ENCODE measurements around the gene KCTD20. TPM values are rescaled to one million over a fixed set of nuclear protein-coding genes. Genes with fewer than 3 reads are reported as not detected.

The KCTD20 gene
- total RNA-seq, 1 experiment from 2014 or later = 32.4 TPM

- Mint-ChIP-seq H3K27me3 (ENCODE audit: insufficient read depth, unreplicated experiment) (no peaks in the 10 kb centered on the region), H3K9me3 (ENCODE audit: unreplicated experiment) (no peaks in the 10 kb centered on the region), H3K36me3 (ENCODE audit: insufficient read depth, unreplicated experiment) (peaks cover 3% of the 10 kb centered on the region), H3K4me1 (ENCODE audit: low read depth, unreplicated experiment) (peaks cover 29% of the 10 kb centered on the region), H3K27ac (ENCODE audit: unreplicated experiment) (no peak overlapping the region), H3K4me3 (ENCODE audit: unreplicated experiment) (no peak overlapping the region)
- ChIA-PET CTCF (interaction anchor here (0.6 kb wide), 1 partner anchor 330 kb away, joined by 3 read pairs; no protein-coding TSS in a partner anchor), POLR2A (no interaction called here)
- Histone ChIP-seq H3K9me3 (no peaks in the 10 kb centered on the region), H3K4me3 (ENCODE audit: low read depth, low read length) (no peak overlapping the region), H3K27me3 (replicated peaks; ENCODE audit: control insufficient read depth, insufficient read depth, low read length) (no peaks in the 10 kb centered on the region), H3K36me3 (ENCODE audit: control insufficient read depth, insufficient read depth, low read length) (no peaks in the 10 kb centered on the region), H3K4me1 (peaks cover 54% of the 10 kb centered on the region)
- TF ChIP-seq CTCF (IDR thresholded peaks at IDR 0.05; ENCODE audit: insufficient read depth in 1 of 2, low read depth in 1 of 2, low read length in 1 of 2, severe bottlenecking in 1 of 2, unreplicated experiment in 1 of 2) = no peak
- DNase-seq = no peak
- intact Hi-C loops (cut with micrococcal nuclease; ENCODE audit: unreplicated experiment) = loop anchor here (10.0 kb wide), 1 partner anchor 176 kb away; no protein-coding TSS in a partner anchor
- BruUV-seq (replicated peaks) = no TSS peak
These were observed 13.9 kb upstream of the KCTD20 start for GRCh38 chr6:36428911-36429310.

- ChIA-PET CTCF (interaction anchor here (0.6 kb wide), 1 partner anchor 322 kb away, joined by 4 read pairs; no protein-coding TSS in a partner anchor), POLR2A (interaction anchor here (0.7 to 1.0 kb wide), 2 partner anchors 11 to 366 kb away, joined by 4 to 5 read pairs; no protein-coding TSS in a partner anchor)
- no peaks in the 10 kb centered on the region for H3K27me3 ChIP-seq (replicated peaks; ENCODE audit: control insufficient read depth, insufficient read depth, low read length)
- H3K27ac Mint-ChIP-seq (ENCODE audit: unreplicated experiment) = peak overlapping the region; percentile 83
- no peaks in the 10 kb centered on the region for H3K36me3 ChIP-seq (ENCODE audit: control insufficient read depth, insufficient read depth, low read length)
- no TSS peak for BruUV-seq (replicated peaks)
- H3K4me3 ChIP-seq (ENCODE audit: low read depth, low read length) = no peak overlapping the region
- no peak for TF ChIP-seq CTCF (IDR thresholded peaks at IDR 0.05; ENCODE audit: insufficient read depth in 1 of 2, low read depth in 1 of 2, low read length in 1 of 2, severe bottlenecking in 1 of 2, unreplicated experiment in 1 of 2)
- H3K27me3 Mint-ChIP-seq (ENCODE audit: insufficient read depth, unreplicated experiment) = no peaks in the 10 kb centered on the region
- intact Hi-C loops (cut with micrococcal nuclease; ENCODE audit: unreplicated experiment) = loop anchor here (1.0 kb wide), 1 partner anchor 11 kb away; no protein-coding TSS in a partner anchor
- peaks cover 25% of the 10 kb centered on the region for H3K4me1 Mint-ChIP-seq (ENCODE audit: low read depth, unreplicated experiment)
- H3K9me3 ChIP-seq = no peaks in the 10 kb centered on the region
- H3K4me3 Mint-ChIP-seq (ENCODE audit: unreplicated experiment) = peak overlapping the region; percentile 39
- peaks cover 49% of the 10 kb centered on the region for H3K4me1 ChIP-seq
- no peaks in the 10 kb centered on the region for H3K9me3 Mint-ChIP-seq (ENCODE audit: unreplicated experiment)
- no peaks in the 10 kb centered on the region for H3K36me3 Mint-ChIP-seq (ENCODE audit: insufficient read depth, unreplicated experiment)
- peak; percentile 66 to 73 for DNase-seq
These were observed 12.4 kb upstream of the KCTD20 start for GRCh38 chr6:36430351-36430750.

- Histone ChIP-seq H3K4me3 (ENCODE audit: low read depth, low read length) (no peak overlapping the region), H3K4me1 (peaks cover 46% of the 10 kb centered on the region), H3K36me3 (ENCODE audit: control insufficient read depth, insufficient read depth, low read length) (no peaks in the 10 kb centered on the region), H3K9me3 (no peaks in the 10 kb centered on the region), H3K27me3 (replicated peaks; ENCODE audit: control insufficient read depth, insufficient read depth, low read length) (no peaks in the 10 kb centered on the region)
- H3K27me3 Mint-ChIP-seq (ENCODE audit: insufficient read depth, unreplicated experiment) = no peaks in the 10 kb centered on the region
- peaks cover 25% of the 10 kb centered on the region for H3K4me1 Mint-ChIP-seq (ENCODE audit: low read depth, unreplicated experiment)
- no peak overlapping the region for H3K4me3 Mint-ChIP-seq (ENCODE audit: unreplicated experiment)
- H3K36me3 Mint-ChIP-seq (ENCODE audit: insufficient read depth, unreplicated experiment) = no peaks in the 10 kb centered on the region
- DNase-seq = no peak
- H3K27ac Mint-ChIP-seq (ENCODE audit: unreplicated experiment) = peak overlapping the region; percentile 83
- intact Hi-C loops (cut with micrococcal nuclease; ENCODE audit: unreplicated experiment) = no loop called here
- BruUV-seq (replicated peaks) = no TSS peak
- H3K9me3 Mint-ChIP-seq (ENCODE audit: unreplicated experiment) = no peaks in the 10 kb centered on the region
- no peak for TF ChIP-seq CTCF (IDR thresholded peaks at IDR 0.05; ENCODE audit: insufficient read depth in 1 of 2, low read depth in 1 of 2, low read length in 1 of 2, severe bottlenecking in 1 of 2, unreplicated experiment in 1 of 2)
- ChIA-PET CTCF (interaction anchor here (0.6 kb wide), 1 partner anchor 321 kb away, joined by 4 read pairs; no protein-coding TSS in a partner anchor), POLR2A (interaction anchor here (0.6 kb wide), 1 partner anchor 9 kb away, joined by 11 read pairs; no protein-coding TSS in a partner anchor)
These were observed 11.6 kb upstream of the KCTD20 start for GRCh38 chr6:36431197-36431596.

All from Caco-2 (cell line).